ENCODE measurements around the gene PIP5K1B.

DNA sequence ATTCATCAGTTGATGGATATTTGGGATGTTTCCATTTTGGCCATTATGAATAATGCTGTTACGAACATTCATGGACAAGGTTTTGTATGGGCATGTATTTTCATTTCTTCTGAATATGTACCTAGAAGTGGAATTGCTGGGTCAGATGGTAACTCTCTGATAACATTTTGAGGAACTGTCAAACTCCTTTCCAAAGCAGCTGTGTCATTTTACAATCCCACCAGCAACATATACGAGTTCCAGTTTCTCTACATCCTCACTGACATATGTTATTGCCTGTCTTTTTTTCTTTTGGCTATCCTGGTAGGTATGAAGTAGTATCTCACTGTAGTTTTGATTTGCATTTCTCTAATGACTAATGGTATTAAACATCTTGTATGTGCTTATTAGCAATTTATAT, 222.1 kb downstream of the PIP5K1B start:
- TF ChIP-seq EZH2 (IDR thresholded peaks at IDR 0.05; ENCODE audit: low read depth, unreplicated experiment) (no peak), CREB1 (CRISPR knock-in tag; IDR thresholded peaks at IDR 0.05; ENCODE audit: low read depth) (no peak), EZH2phosphoT487 (IDR thresholded peaks at IDR 0.05; ENCODE audit: unreplicated experiment) (no peak), JUNB (IDR thresholded peaks at IDR 0.05; ENCODE audit: unreplicated experiment) (no peak), ZNF114 (CRISPR knock-in tag; IDR thresholded peaks at IDR 0.05) (no peak), POLR2AphosphoS5 (IDR thresholded peaks at IDR 0.05; ENCODE audit: low read depth) (no peak), STAT1 (IDR thresholded peaks at IDR 0.05; ENCODE audit: unreplicated experiment) (no peak), ZNF331 (CRISPR knock-in tag; IDR thresholded peaks at IDR 0.05; ENCODE audit: low read depth) (no peak)
- TF ChIP-seq, protein P1, sequence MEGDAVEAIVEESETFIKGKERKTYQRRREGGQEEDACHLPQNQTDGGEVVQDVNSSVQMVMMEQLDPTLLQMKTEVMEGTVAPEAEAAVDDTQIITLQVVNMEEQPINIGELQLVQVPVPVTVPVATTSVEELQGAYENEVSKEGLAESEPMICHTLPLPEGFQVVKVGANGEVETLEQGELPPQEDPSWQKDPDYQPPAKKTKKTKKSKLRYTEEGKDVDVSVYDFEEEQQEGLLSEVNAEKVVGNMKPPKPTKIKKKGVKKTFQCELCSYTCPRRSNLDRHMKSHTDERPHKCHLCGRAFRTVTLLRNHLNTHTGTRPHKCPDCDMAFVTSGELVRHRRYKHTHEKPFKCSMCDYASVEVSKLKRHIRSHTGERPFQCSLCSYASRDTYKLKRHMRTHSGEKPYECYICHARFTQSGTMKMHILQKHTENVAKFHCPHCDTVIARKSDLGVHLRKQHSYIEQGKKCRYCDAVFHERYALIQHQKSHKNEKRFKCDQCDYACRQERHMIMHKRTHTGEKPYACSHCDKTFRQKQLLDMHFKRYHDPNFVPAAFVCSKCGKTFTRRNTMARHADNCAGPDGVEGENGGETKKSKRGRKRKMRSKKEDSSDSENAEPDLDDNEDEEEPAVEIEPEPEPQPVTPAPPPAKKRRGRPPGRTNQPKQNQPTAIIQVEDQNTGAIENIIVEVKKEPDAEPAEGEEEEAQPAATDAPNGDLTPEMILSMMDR (conservative IDR thresholded peaks at IDR 0.05; ENCODE audit: low read depth in 2 of 2) = no peak
- TF ChIP-seq, protein P2, sequence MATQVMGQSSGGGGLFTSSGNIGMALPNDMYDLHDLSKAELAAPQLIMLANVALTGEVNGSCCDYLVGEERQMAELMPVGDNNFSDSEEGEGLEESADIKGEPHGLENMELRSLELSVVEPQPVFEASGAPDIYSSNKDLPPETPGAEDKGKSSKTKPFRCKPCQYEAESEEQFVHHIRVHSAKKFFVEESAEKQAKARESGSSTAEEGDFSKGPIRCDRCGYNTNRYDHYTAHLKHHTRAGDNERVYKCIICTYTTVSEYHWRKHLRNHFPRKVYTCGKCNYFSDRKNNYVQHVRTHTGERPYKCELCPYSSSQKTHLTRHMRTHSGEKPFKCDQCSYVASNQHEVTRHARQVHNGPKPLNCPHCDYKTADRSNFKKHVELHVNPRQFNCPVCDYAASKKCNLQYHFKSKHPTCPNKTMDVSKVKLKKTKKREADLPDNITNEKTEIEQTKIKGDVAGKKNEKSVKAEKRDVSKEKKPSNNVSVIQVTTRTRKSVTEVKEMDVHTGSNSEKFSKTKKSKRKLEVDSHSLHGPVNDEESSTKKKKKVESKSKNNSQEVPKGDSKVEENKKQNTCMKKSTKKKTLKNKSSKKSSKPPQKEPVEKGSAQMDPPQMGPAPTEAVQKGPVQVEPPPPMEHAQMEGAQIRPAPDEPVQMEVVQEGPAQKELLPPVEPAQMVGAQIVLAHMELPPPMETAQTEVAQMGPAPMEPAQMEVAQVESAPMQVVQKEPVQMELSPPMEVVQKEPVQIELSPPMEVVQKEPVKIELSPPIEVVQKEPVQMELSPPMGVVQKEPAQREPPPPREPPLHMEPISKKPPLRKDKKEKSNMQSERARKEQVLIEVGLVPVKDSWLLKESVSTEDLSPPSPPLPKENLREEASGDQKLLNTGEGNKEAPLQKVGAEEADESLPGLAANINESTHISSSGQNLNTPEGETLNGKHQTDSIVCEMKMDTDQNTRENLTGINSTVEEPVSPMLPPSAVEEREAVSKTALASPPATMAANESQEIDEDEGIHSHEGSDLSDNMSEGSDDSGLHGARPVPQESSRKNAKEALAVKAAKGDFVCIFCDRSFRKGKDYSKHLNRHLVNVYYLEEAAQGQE (IDR thresholded peaks at IDR 0.05; ENCODE audit: unreplicated experiment) = no peak
- TF ChIP-seq, protein P3, sequence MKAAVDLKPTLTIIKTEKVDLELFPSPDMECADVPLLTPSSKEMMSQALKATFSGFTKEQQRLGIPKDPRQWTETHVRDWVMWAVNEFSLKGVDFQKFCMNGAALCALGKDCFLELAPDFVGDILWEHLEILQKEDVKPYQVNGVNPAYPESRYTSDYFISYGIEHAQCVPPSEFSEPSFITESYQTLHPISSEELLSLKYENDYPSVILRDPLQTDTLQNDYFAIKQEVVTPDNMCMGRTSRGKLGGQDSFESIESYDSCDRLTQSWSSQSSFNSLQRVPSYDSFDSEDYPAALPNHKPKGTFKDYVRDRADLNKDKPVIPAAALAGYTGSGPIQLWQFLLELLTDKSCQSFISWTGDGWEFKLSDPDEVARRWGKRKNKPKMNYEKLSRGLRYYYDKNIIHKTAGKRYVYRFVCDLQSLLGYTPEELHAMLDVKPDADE (IDR thresholded peaks at IDR 0.05) = no peak
- TF ChIP-seq, protein P4, sequence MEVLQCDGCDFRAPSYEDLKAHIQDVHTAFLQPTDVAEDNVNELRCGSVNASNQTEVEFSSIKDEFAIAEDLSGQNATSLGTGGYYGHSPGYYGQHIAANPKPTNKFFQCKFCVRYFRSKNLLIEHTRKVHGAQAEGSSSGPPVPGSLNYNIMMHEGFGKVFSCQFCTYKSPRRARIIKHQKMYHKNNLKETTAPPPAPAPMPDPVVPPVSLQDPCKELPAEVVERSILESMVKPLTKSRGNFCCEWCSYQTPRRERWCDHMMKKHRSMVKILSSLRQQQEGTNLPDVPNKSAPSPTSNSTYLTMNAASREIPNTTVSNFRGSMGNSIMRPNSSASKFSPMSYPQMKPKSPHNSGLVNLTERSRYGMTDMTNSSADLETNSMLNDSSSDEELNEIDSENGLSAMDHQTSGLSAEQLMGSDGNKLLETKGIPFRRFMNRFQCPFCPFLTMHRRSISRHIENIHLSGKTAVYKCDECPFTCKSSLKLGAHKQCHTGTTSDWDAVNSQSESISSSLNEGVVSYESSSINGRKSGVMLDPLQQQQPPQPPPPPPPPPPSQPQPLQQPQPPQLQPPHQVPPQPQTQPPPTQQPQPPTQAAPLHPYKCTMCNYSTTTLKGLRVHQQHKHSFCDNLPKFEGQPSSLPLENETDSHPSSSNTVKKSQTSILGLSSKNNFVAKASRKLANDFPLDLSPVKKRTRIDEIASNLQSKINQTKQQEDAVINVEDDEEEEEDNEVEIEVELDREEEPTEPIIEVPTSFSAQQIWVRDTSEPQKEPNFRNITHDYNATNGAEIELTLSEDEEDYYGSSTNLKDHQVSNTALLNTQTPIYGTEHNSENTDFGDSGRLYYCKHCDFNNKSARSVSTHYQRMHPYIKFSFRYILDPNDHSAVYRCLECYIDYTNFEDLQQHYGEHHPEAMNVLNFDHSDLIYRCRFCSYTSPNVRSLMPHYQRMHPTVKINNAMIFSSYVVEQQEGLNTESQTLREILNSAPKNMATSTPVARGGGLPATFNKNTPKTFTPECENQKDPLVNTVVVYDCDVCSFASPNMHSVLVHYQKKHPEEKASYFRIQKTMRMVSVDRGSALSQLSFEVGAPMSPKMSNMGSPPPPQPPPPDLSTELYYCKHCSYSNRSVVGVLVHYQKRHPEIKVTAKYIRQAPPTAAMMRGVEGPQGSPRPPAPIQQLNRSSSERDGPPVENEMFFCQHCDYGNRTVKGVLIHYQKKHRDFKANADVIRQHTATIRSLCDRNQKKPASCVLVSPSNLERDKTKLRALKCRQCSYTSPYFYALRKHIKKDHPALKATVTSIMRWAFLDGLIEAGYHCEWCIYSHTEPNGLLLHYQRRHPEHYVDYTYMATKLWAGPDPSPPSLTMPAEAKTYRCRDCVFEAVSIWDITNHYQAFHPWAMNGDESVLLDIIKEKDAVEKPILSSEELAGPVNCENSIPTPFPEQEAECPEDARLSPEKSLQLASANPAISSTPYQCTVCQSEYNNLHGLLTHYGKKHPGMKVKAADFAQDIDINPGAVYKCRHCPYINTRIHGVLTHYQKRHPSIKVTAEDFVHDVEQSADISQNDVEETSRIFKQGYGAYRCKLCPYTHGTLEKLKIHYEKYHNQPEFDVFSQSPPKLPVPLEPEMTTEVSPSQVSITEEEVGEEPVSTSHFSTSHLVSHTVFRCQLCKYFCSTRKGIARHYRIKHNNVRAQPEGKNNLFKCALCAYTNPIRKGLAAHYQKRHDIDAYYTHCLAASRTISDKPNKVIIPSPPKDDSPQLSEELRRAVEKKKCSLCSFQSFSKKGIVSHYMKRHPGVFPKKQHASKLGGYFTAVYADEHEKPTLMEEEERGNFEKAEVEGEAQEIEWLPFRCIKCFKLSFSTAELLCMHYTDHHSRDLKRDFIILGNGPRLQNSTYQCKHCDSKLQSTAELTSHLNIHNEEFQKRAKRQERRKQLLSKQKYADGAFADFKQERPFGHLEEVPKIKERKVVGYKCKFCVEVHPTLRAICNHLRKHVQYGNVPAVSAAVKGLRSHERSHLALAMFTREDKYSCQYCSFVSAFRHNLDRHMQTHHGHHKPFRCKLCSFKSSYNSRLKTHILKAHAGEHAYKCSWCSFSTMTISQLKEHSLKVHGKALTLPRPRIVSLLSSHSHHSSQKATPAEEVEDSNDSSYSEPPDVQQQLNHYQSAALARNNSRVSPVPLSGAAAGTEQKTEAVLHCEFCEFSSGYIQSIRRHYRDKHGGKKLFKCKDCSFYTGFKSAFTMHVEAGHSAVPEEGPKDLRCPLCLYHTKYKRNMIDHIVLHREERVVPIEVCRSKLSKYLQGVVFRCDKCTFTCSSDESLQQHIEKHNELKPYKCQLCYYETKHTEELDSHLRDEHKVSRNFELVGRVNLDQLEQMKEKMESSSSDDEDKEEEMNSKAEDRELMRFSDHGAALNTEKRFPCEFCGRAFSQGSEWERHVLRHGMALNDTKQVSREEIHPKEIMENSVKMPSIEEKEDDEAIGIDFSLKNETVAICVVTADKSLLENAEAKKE (CRISPR knock-in tag; IDR thresholded peaks at IDR 0.05) = no peak

All from GM23338 (cell line).